SK-N-SH treated with all-trans-retinoic acid at 6 μM for 48 hours (cell line): ENCODE measurements around the gene ITPKB.

Experiments used
- ATAC-seq: fragments of 200-7000 bp; cut with Tn5 transposase; 3 replicates; pipeline ENCODE4 v1.9.1; 2020; ENCODE audit warnings: mild to moderate bottlenecking, moderate library complexity
- ARNTL ChIP-seq: fragments of 450-650 bp; formaldehyde crosslinking; IDR thresholded peaks from 2 replicates; pipeline ENCODE4 v1.5.0; 2020; ENCODE audit warnings: low read depth, mild to moderate bottlenecking, moderate library complexity, borderline replicate concordance
- BACH2 ChIP-seq: fragments of 250-450 bp; sonication (Bioruptor Pico); IDR thresholded peaks from 2 replicates; pipeline ENCODE4 v1.9.0; 2021; ENCODE audit warnings: mild to moderate bottlenecking, borderline replicate concordance
- CSDC2 ChIP-seq: fragments of 250-450 bp; sonication (Bioruptor Pico); IDR thresholded peaks from 2 replicates; pipeline ENCODE4 v1.5.0; 2020; ENCODE audit warnings: mild to moderate bottlenecking, moderate library complexity
- ESRRG ChIP-seq: fragments of 250-450 bp; sonication (Bioruptor Pico); IDR thresholded peaks from 2 replicates; pipeline ENCODE4 v1.6.1; 2021; ENCODE audit warnings: mild to moderate bottlenecking
- GLIS3 ChIP-seq: fragments of 250-450 bp; sonication (Bioruptor Pico); IDR thresholded peaks from 2 replicates; pipeline ENCODE4 v1.5.0; 2020; ENCODE audit warnings: mild to moderate bottlenecking, moderate library complexity
- ISL1 ChIP-seq: fragments of 250-450 bp; sonication (Bioruptor Pico); IDR thresholded peaks from 2 replicates; pipeline ENCODE4 v2.1.2; 2022; ENCODE audit warnings: mild to moderate bottlenecking, moderate library complexity
- OSR1 ChIP-seq: fragments of 250-450 bp; sonication (Bioruptor Pico); IDR thresholded peaks from 2 replicates; pipeline ENCODE4 v1.8.0; 2022; ENCODE audit warnings: moderate library complexity, mild to moderate bottlenecking, inconsistent platforms
- PPARA ChIP-seq: fragments of 250-450 bp; sonication (Bioruptor Pico); IDR thresholded peaks from 2 replicates; pipeline ENCODE4 v1.5.0; 2020; ENCODE audit warnings: mild to moderate bottlenecking, borderline replicate concordance
- RARB ChIP-seq: fragments of 250-450 bp; sonication (Bioruptor Pico); IDR thresholded peaks from 2 replicates; pipeline ENCODE4 v1.8.0; 2021; ENCODE audit warnings: mild to moderate bottlenecking, moderate library complexity
- SNAI2 ChIP-seq: fragments of 250-450 bp; sonication (Bioruptor Pico); IDR thresholded peaks from 2 replicates; pipeline ENCODE4 v1.5.0; 2020; ENCODE audit warnings: mild to moderate bottlenecking, moderate library complexity
- TCF4 ChIP-seq: fragments of 250-450 bp; sonication (Bioruptor Pico); IDR thresholded peaks from 2 replicates; pipeline ENCODE4 v1.8.0; 2021; ENCODE audit warnings: mild to moderate bottlenecking, moderate library complexity, borderline replicate concordance
- TOX ChIP-seq: fragments of 250-450 bp; sonication (Bioruptor Pico); IDR thresholded peaks from 2 replicates; pipeline ENCODE4 v1.8.0; 2021; ENCODE audit warnings: mild to moderate bottlenecking, moderate library complexity, borderline replicate concordance
- ZC3H10 ChIP-seq: fragments of 250-450 bp; sonication (Bioruptor Pico); IDR thresholded peaks from 2 replicates; pipeline ENCODE4 v1.5.1; 2021; ENCODE audit warnings: mild to moderate bottlenecking, moderate library complexity
- ZFP3 ChIP-seq: fragments of 250-450 bp; sonication (Bioruptor Pico); IDR thresholded peaks from 2 replicates; pipeline ENCODE4 v1.5.0; 2020; ENCODE audit warnings: mild to moderate bottlenecking, moderate library complexity
- ZFP30 ChIP-seq: fragments of 450-650 bp; formaldehyde crosslinking; IDR thresholded peaks from 2 replicates; pipeline ENCODE4 v1.5.0; 2022; ENCODE audit warnings: mild to moderate bottlenecking, moderate library complexity
- ZNF565 ChIP-seq: fragments of 450-650 bp; formaldehyde crosslinking; conservative IDR thresholded peaks from 2 replicates; pipeline ENCODE4 v1.5.0; 2020; ENCODE audit warnings: low read depth, mild to moderate bottlenecking, moderate library complexity
- ZNF70 ChIP-seq: fragments of 450-650 bp; formaldehyde crosslinking; IDR thresholded peaks from 2 replicates; pipeline ENCODE4 v1.5.0; 2020; ENCODE audit warnings: mild to moderate bottlenecking, moderate library complexity
- ZNF8 ChIP-seq: fragments of 450-650 bp; formaldehyde crosslinking; IDR thresholded peaks from 2 replicates; pipeline ENCODE4 v1.5.0; 2020; ENCODE audit warnings: mild to moderate bottlenecking, moderate library complexity
- TF ChIP-seq, protein P1 (sequence below): fragments of 250-450 bp; sonication (Bioruptor Pico); IDR thresholded peaks from 2 replicates; pipeline ENCODE4 v1.5.1; 2021; ENCODE audit warnings: mild to moderate bottlenecking, moderate library complexity
- TF ChIP-seq, protein P2 (sequence below): fragments of 250-450 bp; sonication (Bioruptor Pico); IDR thresholded peaks from 2 replicates; pipeline ENCODE4 v1.8.0; 2021; ENCODE audit warnings: low read depth, mild to moderate bottlenecking, moderate library complexity, borderline replicate concordance
- TF ChIP-seq, protein P3 (sequence below): fragments of 250-450 bp; sonication (Bioruptor Pico); IDR thresholded peaks from 2 replicates; pipeline ENCODE4 v1.5.0; 2020; ENCODE audit warnings: mild to moderate bottlenecking, moderate library complexity
- TF ChIP-seq, protein P4 (sequence below): fragments of 250-450 bp; sonication (Bioruptor Pico); IDR thresholded peaks from 2 replicates; pipeline ENCODE4 v1.8.0; 2020; ENCODE audit warnings: mild to moderate bottlenecking, moderate library complexity, borderline replicate concordance

ITPKB gene

DNA sequence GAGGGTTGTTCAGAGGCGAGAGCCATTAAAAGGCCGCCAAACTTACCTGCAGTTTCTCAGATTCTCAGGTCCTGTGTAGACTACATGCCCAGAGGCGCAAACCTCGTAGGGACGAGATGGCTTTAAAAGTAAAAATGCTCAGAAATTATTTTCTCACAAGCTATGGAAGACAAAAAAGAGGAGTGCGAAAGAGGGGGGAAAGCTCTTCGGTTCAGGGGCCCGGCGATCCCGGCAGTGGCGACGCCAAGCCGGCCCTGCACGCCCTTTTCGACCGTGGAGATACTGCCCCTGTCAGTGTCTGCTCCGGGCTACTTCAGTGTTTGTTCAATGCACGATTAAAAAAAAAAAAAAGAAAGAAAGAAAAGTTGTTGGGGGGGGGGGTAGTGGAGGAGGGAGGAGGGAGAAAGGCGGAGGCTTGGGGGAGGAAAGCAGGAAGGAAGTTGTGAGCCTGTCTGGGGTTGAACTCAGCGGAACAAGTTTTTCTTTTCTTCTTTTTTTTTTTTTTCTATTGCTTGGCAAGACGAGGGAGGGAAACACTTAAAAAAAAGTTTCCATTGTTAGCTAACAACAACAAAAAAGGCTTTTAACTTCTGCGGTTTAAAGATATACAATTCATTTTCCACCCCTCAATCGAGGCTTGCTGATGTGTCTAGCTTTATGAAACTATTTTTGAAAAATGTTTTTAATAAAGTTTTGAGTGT is at the start of gene ITPKB:
ITPKB (minus strand) TSS at position 288 of the 701 bp plus-strand sequence. CDS start 1,824 bp downstream, outside the sequence.
- ATAC-seq, result peak; percentile 59
- TF ChIP-seq GLIS3 (CRISPR knock-in tag) (no peak), RARB (no peak), ZNF8 (CRISPR knock-in tag) (no peak), ZFP3 (no peak), SNAI2 (CRISPR knock-in tag) (no peak), TOX (CRISPR knock-in tag) (no peak), BACH2 (CRISPR knock-in tag) (no peak), PPARA (CRISPR knock-in tag) (no peak), OSR1 (CRISPR knock-in tag) (no peak), CSDC2 (CRISPR knock-in tag) (no peak), ESRRG (CRISPR knock-in tag) (no peak)
- TF ChIP-seq, protein P1, sequence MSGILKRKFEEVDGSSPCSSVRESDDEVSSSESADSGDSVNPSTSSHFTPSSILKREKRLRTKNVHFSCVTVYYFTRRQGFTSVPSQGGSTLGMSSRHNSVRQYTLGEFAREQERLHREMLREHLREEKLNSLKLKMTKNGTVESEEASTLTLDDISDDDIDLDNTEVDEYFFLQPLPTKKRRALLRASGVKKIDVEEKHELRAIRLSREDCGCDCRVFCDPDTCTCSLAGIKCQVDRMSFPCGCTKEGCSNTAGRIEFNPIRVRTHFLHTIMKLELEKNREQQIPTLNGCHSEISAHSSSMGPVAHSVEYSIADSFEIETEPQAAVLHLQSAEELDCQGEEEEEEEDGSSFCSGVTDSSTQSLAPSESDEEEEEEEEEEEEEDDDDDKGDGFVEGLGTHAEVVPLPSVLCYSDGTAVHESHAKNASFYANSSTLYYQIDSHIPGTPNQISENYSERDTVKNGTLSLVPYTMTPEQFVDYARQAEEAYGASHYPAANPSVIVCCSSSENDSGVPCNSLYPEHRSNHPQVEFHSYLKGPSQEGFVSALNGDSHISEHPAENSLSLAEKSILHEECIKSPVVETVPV (CRISPR knock-in tag), result no peak
- TF ChIP-seq, protein P2, sequence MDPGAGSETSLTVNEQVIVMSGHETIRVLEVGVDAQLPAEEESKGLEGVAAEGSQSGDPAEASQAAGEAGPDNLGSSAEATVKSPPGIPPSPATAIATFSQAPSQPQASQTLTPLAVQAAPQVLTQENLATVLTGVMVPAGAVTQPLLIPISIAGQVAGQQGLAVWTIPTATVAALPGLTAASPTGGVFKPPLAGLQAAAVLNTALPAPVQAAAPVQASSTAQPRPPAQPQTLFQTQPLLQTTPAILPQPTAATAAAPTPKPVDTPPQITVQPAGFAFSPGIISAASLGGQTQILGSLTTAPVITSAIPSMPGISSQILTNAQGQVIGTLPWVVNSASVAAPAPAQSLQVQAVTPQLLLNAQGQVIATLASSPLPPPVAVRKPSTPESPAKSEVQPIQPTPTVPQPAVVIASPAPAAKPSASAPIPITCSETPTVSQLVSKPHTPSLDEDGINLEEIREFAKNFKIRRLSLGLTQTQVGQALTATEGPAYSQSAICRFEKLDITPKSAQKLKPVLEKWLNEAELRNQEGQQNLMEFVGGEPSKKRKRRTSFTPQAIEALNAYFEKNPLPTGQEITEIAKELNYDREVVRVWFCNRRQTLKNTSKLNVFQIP (CRISPR knock-in tag), result no peak

DNA sequence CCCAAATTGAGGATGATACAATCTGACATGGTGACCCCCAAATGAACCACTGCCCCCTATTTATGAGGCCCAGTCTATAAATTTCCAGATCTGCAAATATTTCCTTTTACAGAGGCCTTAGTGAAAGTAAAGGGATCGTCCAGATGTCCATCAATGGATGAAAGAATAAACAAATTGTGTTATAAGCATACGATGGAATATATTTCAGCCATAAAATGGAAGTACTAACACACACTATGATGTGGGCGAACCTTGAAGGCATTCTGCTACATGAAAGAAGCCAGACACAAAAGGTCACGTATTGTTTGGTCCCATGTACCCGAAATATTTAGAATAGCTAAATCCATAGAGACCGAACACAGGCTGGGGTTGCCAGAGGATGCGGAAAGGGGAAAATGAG is 48.6 kb upstream of the ITPKB start:
- ATAC-seq, result no peak
- no peak for TF ChIP-seq ESRRG (CRISPR knock-in tag)
- no peak for TF ChIP-seq GLIS3 (CRISPR knock-in tag)
- no peak for TF ChIP-seq TOX (CRISPR knock-in tag)
- TF ChIP-seq BACH2 (CRISPR knock-in tag), result no peak
- no peak for TF ChIP-seq ARNTL
- TF ChIP-seq, all 23 proteins: peak for 0

DNA sequence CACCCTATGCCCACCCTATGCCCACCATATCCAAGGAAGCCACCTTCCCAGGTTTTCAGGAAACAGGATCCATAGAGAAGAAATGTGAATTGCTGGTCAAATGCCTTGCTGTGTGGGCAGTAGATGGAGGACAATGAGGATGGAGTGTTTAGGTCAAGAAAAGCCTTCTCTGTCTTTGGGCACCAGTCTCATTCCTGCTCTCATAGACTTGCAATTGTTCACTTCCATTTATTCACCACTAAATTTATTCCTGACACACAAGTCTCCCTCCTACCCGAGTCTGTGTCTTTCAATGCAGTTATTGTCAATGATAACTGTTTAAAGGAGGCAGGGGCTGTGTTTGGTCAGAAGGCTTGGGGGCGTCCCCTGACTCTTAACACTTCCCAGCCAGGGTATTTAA is 48.0 kb upstream of the ITPKB start:
- ATAC-seq, result no peak
- TF ChIP-seq ZNF70 (CRISPR knock-in tag) (no peak), PPARA (CRISPR knock-in tag) (no peak), ZFP30 (CRISPR knock-in tag) (no peak), ZNF565 (CRISPR knock-in tag) (no peak), ESRRG (CRISPR knock-in tag) (no peak), GLIS3 (CRISPR knock-in tag) (no peak), RARB (no peak), ISL1 (CRISPR knock-in tag) (no peak), BACH2 (CRISPR knock-in tag) (no peak), CSDC2 (CRISPR knock-in tag) (no peak), TCF4 (CRISPR knock-in tag) (no peak)
- TF ChIP-seq, protein P3, sequence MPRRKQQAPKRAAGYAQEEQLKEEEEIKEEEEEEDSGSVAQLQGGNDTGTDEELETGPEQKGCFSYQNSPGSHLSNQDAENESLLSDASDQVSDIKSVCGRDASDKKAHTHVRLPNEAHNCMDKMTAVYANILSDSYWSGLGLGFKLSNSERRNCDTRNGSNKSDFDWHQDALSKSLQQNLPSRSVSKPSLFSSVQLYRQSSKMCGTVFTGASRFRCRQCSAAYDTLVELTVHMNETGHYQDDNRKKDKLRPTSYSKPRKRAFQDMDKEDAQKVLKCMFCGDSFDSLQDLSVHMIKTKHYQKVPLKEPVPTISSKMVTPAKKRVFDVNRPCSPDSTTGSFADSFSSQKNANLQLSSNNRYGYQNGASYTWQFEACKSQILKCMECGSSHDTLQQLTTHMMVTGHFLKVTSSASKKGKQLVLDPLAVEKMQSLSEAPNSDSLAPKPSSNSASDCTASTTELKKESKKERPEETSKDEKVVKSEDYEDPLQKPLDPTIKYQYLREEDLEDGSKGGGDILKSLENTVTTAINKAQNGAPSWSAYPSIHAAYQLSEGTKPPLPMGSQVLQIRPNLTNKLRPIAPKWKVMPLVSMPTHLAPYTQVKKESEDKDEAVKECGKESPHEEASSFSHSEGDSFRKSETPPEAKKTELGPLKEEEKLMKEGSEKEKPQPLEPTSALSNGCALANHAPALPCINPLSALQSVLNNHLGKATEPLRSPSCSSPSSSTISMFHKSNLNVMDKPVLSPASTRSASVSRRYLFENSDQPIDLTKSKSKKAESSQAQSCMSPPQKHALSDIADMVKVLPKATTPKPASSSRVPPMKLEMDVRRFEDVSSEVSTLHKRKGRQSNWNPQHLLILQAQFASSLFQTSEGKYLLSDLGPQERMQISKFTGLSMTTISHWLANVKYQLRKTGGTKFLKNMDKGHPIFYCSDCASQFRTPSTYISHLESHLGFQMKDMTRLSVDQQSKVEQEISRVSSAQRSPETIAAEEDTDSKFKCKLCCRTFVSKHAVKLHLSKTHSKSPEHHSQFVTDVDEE (CRISPR knock-in tag), result no peak
- TF ChIP-seq, protein P2 (CRISPR knock-in tag), result no peak

DNA sequence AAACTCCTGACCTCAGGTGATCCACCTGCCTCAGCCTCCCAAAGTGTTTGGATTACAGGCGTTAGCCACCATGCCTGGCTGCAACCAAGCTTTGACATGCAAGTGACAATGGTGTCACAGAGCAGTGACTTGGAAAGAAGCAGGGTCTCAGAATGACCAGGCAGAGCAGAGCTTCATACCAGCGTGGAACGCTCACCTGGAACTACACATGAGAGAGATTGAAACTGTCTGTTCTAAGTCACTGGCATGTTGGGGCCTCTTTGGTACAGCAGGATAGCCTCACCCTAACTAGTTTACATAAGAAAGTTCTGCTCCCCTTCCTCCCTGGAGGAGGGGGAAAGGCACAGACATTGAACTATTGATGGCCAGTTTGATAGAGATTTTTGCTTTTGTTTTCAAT is 47.5 kb upstream of the ITPKB start:
- no peak for ATAC-seq
- TF ChIP-seq ZC3H10 (no peak), ZFP30 (CRISPR knock-in tag) (no peak), ZFP3 (no peak), BACH2 (CRISPR knock-in tag) (no peak), ZNF8 (CRISPR knock-in tag) (no peak), RARB (no peak), GLIS3 (CRISPR knock-in tag) (no peak)
- TF ChIP-seq, protein P1 (CRISPR knock-in tag), result no peak
- TF ChIP-seq, protein P4, sequence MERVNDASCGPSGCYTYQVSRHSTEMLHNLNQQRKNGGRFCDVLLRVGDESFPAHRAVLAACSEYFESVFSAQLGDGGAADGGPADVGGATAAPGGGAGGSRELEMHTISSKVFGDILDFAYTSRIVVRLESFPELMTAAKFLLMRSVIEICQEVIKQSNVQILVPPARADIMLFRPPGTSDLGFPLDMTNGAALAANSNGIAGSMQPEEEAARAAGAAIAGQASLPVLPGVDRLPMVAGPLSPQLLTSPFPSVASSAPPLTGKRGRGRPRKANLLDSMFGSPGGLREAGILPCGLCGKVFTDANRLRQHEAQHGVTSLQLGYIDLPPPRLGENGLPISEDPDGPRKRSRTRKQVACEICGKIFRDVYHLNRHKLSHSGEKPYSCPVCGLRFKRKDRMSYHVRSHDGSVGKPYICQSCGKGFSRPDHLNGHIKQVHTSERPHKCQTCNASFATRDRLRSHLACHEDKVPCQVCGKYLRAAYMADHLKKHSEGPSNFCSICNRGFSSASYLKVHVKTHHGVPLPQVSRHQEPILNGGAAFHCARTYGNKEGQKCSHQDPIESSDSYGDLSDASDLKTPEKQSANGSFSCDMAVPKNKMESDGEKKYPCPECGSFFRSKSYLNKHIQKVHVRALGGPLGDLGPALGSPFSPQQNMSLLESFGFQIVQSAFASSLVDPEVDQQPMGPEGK (CRISPR knock-in tag), result no peak
- TF ChIP-seq, protein P2 (CRISPR knock-in tag), result no peak
